GM23338 (cell line): ENCODE measurements around the gene RPTOR. TPM values are rescaled to one million over a fixed set of nuclear protein-coding genes. Genes with fewer than 3 reads are reported as not detected.

Experiments
- ATAC-seq: fragments of 200-7000 bp; cut with Tn5 transposase; 3 replicates; pipeline ENCODE4 v1.9.1; 2020
- DNase-seq: peaks from one replicate; pipeline ENCODE4 v3.0.0-alpha.2; 2015; ENCODE audit warnings: low spot score
- H2AFZ ChIP-seq: fragments of 200-600 bp; sonication (generic); 2 replicates; pipeline ENCODE4 v1.8.0; 2016; ENCODE audit warnings: antibody characterized with exemption, mild to moderate bottlenecking, moderate library complexity
- H3F3A ChIP-seq: fragments of 200-600 bp; sonication (generic); replicated peaks from 2 replicates; pipeline ENCODE4 v1.8.0; 2017; ENCODE audit warnings: antibody characterized with exemption, mixed run types, low read depth
- H3K27ac ChIP-seq: fragments of 200-600 bp; sonication (generic); 2 replicates; pipeline ENCODE4 v1.6.1; 2016; ENCODE audit warnings: low read depth
- H3K27me3 ChIP-seq: fragments of 200-600 bp; sonication (generic); 2 replicates; pipeline ENCODE4 v1.8.0; 2016; ENCODE audit warnings: mild to moderate bottlenecking, mixed run types, moderate library complexity; ENCODE audit not compliant: insufficient read depth
- H3K36me3 ChIP-seq: fragments of 200-600 bp; sonication (generic); 2 replicates; pipeline ENCODE4 v1.8.0; 2016; ENCODE audit warnings: mild to moderate bottlenecking; ENCODE audit not compliant: insufficient read depth
- H3K4me1 ChIP-seq: fragments of 200-600 bp; sonication (generic); 2 replicates; pipeline ENCODE4 v1.8.0; 2016; ENCODE audit warnings: mild to moderate bottlenecking, moderate library complexity; ENCODE audit not compliant: insufficient read depth
- H3K4me2 ChIP-seq: fragments of 200-600 bp; sonication (generic); 2 replicates; pipeline ENCODE4 v1.7.1; 2017; ENCODE audit warnings: mixed run types
- H3K4me3 ChIP-seq: fragments of 200-600 bp; sonication (generic); 2 replicates; pipeline ENCODE4 v1.6.1; 2016; ENCODE audit warnings: mixed run types
- H3K79me2 ChIP-seq: fragments of 200-600 bp; sonication (generic); replicated peaks from 2 replicates; pipeline ENCODE4 v1.8.0; 2017; ENCODE audit warnings: mild to moderate bottlenecking; ENCODE audit not compliant: insufficient read depth
- H3K9me2 ChIP-seq: fragments of 200-600 bp; sonication (generic); 2 replicates; pipeline ENCODE4 v1.8.0; 2017; ENCODE audit not compliant: insufficient read depth
- H4K20me1 ChIP-seq: fragments of 200-600 bp; sonication (generic); replicated peaks from 2 replicates; pipeline ENCODE4 v1.8.0; 2017; ENCODE audit warnings: mild to moderate bottlenecking; ENCODE audit not compliant: insufficient read depth
- H3K27ac Mint-ChIP-seq: 2 replicates; pipeline ENCODE4 v1.8.0; 2020; ENCODE audit warnings: inconsistent platforms, mild to moderate bottlenecking, moderate library complexity, mixed read lengths
- H3K27me3 Mint-ChIP-seq: 3 replicates; pipeline ENCODE4 v1.8.0; 2022; ENCODE audit warnings: low read depth, mild to moderate bottlenecking, moderate library complexity, mixed read lengths, inconsistent platforms; ENCODE audit not compliant: insufficient read depth, poor library complexity
- H3K36me3 Mint-ChIP-seq: 3 replicates; pipeline ENCODE4 v1.8.0; 2021; ENCODE audit warnings: low read depth, mild to moderate bottlenecking, inconsistent platforms, moderate library complexity, mixed read lengths
- H3K4me1 Mint-ChIP-seq: 3 replicates; pipeline ENCODE4 v1.8.0; 2020; ENCODE audit warnings: mild to moderate bottlenecking, inconsistent platforms, mixed read lengths
- H3K4me3 Mint-ChIP-seq: 3 replicates; pipeline ENCODE4 v1.8.0; 2021; ENCODE audit warnings: moderate library complexity, mild to moderate bottlenecking, inconsistent platforms, mixed read lengths
- H3K9me3 Mint-ChIP-seq: 3 replicates; pipeline ENCODE4 v1.8.0; 2020; ENCODE audit warnings: moderate library complexity, mild to moderate bottlenecking, inconsistent platforms, mixed read lengths
- CREB1 ChIP-seq: fragments of 250-450 bp; sonication (Bioruptor Pico); IDR thresholded peaks from 2 replicates; pipeline ENCODE4 v1.5.0; 2020; ENCODE audit warnings: low read depth, mild to moderate bottlenecking, moderate library complexity
- EZH2phosphoT487 ChIP-seq: fragments of 200-600 bp; sonication (generic); IDR thresholded peaks from one replicate; pipeline ENCODE4 v1.8.1; 2018; ENCODE audit warnings: antibody characterized with exemption; ENCODE audit not compliant: unreplicated experiment
- POLR2AphosphoS5 ChIP-seq: IDR thresholded peaks from 2 replicates; pipeline ENCODE4 v1.6.1; 2016; ENCODE audit warnings: antibody characterized with exemption, low read depth
- ZNF114 ChIP-seq: fragments of 250-450 bp; sonication (Bioruptor Pico); IDR thresholded peaks from 2 replicates; pipeline ENCODE4 v1.5.0; 2020; ENCODE audit warnings: mild to moderate bottlenecking, moderate library complexity
- ZNF462 ChIP-seq: fragments of 250-450 bp; sonication (Bioruptor Pico); IDR thresholded peaks from 2 replicates; pipeline ENCODE4 v1.5.0; 2020; ENCODE audit warnings: mild to moderate bottlenecking, moderate library complexity
- polyA plus RNA-seq: library from polyadenylated mRNA; unstranded; fragments of >200 nt; fragmentation: Nextera tagmentation; extraction: Ambion mirVana; gene quantifications from 2 replicates; pipeline ENCODE4 v1.2.1, GENCODE V29; 2016
- total RNA-seq: library from RNA; depleted of rRNA; stranded (reverse); fragments of >200 nt; shearing (Covaris generic); gene quantifications from 2 replicates; pipeline ENCODE4 v1.2.3, GENCODE V29; 2014
- TF ChIP-seq, protein P1 (sequence below), 2 experiments: fragments of 200-600 bp in 1 of 2; sonication (generic) in 1 of 2; conservative IDR thresholded peaks; 2 replicates each; pipeline versions ENCODE4 v1.5.1 to v1.6.1; 2016 to 2017; ENCODE audit warnings: antibody characterized with exemption in 2 of 2, low read depth in 2 of 2, mild to moderate bottlenecking in 2 of 2, moderate library complexity in 1 of 2

The RPTOR gene
- total and polyA plus RNA-seq, 2 experiments from 2014 or later = 9.5 to 38.0 TPM

DNA sequence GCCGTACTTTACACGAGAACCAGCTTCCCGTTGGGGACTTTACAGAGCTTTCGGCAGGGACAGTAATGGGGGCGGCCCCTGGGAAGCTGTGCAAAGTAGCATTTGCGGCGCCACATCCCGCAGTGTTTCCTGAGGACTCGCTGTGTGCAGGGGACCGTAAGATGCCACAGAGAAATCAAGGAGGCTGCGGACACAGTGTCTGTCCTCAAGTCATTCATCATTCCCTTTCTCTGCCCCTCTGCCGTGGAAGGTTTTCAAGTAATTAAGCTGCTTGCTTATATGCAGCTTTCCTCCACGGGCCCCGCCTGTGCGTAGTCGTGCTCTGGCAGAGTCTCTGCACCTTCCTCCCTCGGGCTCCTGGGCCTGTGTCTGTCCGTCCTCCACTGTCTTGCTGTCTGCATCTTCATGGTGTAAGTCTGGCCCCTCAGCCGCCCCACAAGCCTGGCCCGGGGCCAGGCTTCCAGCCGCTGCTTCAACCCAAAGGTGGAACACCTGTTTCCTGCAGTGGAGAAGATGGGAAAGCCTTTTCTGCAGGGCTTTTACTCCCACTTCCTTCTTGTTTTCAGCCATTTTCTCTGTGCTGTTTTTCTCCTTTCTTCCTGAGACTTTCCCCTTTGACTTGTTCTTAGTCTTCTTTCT is 230.1 kb downstream of the RPTOR start:
- H3K36me3 Mint-ChIP-seq = peaks cover 5% of the 10 kb centered on the region; the same call in 2 of the 3 replicates
- Histone ChIP-seq H3K4me3 (no peak overlapping the region), H3F3A (no peaks in the 10 kb centered on the region), H3K4me1 (no peaks in the 10 kb centered on the region), H3K27me3 (no peaks in the 10 kb centered on the region), H4K20me1 (peaks cover 4% of the 10 kb centered on the region; the same call in 1 of the 2 replicates), H3K9me2 (no peaks in the 10 kb centered on the region), H3K27ac (peak overlapping the region; percentile 55; the same call in 1 of the 2 replicates), H2AFZ (no peak overlapping the region), H3K36me3 (no peaks in the 10 kb centered on the region), H3K4me2 (no peak overlapping the region), H3K79me2 (no peaks in the 10 kb centered on the region)
- peaks cover 36% of the 10 kb centered on the region for H3K4me1 Mint-ChIP-seq
- peaks cover 17% of the 10 kb centered on the region for H3K27me3 Mint-ChIP-seq
- H3K27ac Mint-ChIP-seq = peak overlapping the region; percentile 56; the same call in 1 of the 2 replicates
- ATAC-seq = no peak
- H3K9me3 Mint-ChIP-seq = no peaks in the 10 kb centered on the region
- DNase-seq = no peak
- TF ChIP-seq CREB1 (CRISPR knock-in tag) (no peak), POLR2AphosphoS5 (no peak), ZNF462 (CRISPR knock-in tag) (no peak), EZH2phosphoT487 (no peak), ZNF114 (CRISPR knock-in tag) (no peak)
- TF ChIP-seq, protein P1, sequence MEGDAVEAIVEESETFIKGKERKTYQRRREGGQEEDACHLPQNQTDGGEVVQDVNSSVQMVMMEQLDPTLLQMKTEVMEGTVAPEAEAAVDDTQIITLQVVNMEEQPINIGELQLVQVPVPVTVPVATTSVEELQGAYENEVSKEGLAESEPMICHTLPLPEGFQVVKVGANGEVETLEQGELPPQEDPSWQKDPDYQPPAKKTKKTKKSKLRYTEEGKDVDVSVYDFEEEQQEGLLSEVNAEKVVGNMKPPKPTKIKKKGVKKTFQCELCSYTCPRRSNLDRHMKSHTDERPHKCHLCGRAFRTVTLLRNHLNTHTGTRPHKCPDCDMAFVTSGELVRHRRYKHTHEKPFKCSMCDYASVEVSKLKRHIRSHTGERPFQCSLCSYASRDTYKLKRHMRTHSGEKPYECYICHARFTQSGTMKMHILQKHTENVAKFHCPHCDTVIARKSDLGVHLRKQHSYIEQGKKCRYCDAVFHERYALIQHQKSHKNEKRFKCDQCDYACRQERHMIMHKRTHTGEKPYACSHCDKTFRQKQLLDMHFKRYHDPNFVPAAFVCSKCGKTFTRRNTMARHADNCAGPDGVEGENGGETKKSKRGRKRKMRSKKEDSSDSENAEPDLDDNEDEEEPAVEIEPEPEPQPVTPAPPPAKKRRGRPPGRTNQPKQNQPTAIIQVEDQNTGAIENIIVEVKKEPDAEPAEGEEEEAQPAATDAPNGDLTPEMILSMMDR (conservative IDR thresholded peaks at IDR 0.05; ENCODE audit: low read depth in 2 of 2) = no peak
- H3K4me3 Mint-ChIP-seq = no peak overlapping the region
